Nephron (organoid): ENCODE measurements around the gene LRRC46.
A peak's percentile ranks its signal among the peaks of the same experiment; 100 is the strongest.

Experiments used
- H3K27ac Mint-ChIP-seq, 3 experiments: 2 replicates each; pipeline ENCODE4 v1.8.0; 2020; ENCODE audit warnings: mixed read lengths in 3 of 3, mild to moderate bottlenecking in 2 of 3, moderate library complexity in 1 of 3
- H3K27me3 Mint-ChIP-seq: 2 replicates; pipeline ENCODE4 v1.8.0; 2021; ENCODE audit warnings: low read depth, mild to moderate bottlenecking, moderate library complexity, mixed read lengths
- H3K36me3 Mint-ChIP-seq: 2 replicates; pipeline ENCODE4 v1.8.0; 2020; ENCODE audit warnings: low read depth, mixed read lengths
- H3K4me1 Mint-ChIP-seq: 2 replicates; pipeline ENCODE4 v1.8.0; 2020; ENCODE audit warnings: mixed read lengths
- H3K4me3 Mint-ChIP-seq, 3 experiments: 2 replicates each; pipeline ENCODE4 v1.8.0; 2020; ENCODE audit warnings: mild to moderate bottlenecking in 3 of 3, mixed read lengths in 3 of 3, moderate library complexity in 2 of 3
- H3K9me3 Mint-ChIP-seq: 2 replicates; pipeline ENCODE4 v1.8.0; 2020; ENCODE audit warnings: mixed read lengths
- CTCF ChIP-seq, 3 experiments: fragments of 200-600 bp; sonication (generic); IDR thresholded peaks; one replicate each; pipeline ENCODE4 v1.5.0; 2021; ENCODE audit warnings: antibody characterized with exemption in 3 of 3; ENCODE audit not compliant: unreplicated experiment in 3 of 3

The LRRC46 gene

GRCh38 chr17:47872019-47872650 lies 40.7 kb downstream of the LRRC46 start:
- H3K27me3 Mint-ChIP-seq: peaks cover 83% of the 10 kb centered on the region
- peaks cover 33% of the 10 kb centered on the region for H3K4me1 Mint-ChIP-seq
- H3K27ac Mint-ChIP-seq: no peak overlapping the region
- H3K9me3 Mint-ChIP-seq: no peaks in the 10 kb centered on the region
- TF ChIP-seq CTCF (IDR thresholded peaks at IDR 0.05; ENCODE audit: unreplicated experiment in 3 of 3): no peak
- peak overlapping the region in 2 of 3 experiments; percentile 30 to 35 for H3K4me3 Mint-ChIP-seq
- no peaks in the 10 kb centered on the region for H3K36me3 Mint-ChIP-seq

DNA sequence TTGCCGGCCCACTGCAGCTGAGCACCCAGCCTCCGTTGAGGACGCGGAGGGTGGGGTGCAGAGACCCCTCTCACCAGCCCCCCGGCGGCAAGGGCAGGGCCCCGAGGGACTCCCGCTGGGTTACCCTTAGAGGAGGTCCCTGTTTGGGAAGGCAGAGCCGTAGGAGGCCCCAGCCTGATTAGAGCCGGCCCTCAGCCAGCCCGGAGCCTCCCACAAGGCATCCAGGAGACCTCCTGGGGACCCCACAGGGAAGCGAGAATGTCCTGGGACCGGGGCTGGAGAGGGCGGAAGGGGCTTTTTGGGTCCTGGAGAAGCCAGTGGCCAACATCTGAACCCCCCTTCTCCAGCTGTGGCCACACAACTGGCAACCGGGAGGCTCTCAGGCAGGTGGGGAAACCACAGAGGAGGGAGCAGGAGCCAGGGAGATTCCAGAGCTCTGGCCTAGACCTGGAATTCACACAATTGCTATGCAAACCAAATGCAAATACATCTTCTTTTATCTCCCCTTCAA lies 41.2 kb downstream of the LRRC46 start:
- H3K4me1 Mint-ChIP-seq: peaks cover 37% of the 10 kb centered on the region
- H3K9me3 Mint-ChIP-seq: no peaks in the 10 kb centered on the region
- no peak for TF ChIP-seq CTCF (IDR thresholded peaks at IDR 0.05; ENCODE audit: unreplicated experiment in 3 of 3)
- H3K4me3 Mint-ChIP-seq: peak overlapping the region in 1 of 3 experiments; percentile 5
- H3K27me3 Mint-ChIP-seq: peaks cover 84% of the 10 kb centered on the region
- H3K36me3 Mint-ChIP-seq: no peaks in the 10 kb centered on the region
- H3K27ac Mint-ChIP-seq: peak overlapping the region in 2 of 3 experiments; percentile 35 to 55

- Mint-ChIP-seq H3K9me3 (no peaks in the 10 kb centered on the region), H3K4me3 (peak overlapping the region in 2 of 3 experiments; percentile 30 to 32), H3K36me3 (no peaks in the 10 kb centered on the region), H3K27ac (peak overlapping the region in 2 of 3 experiments; percentile 35 to 55), H3K27me3 (peaks cover 83% of the 10 kb centered on the region), H3K4me1 (peaks cover 44% of the 10 kb centered on the region)
- TF ChIP-seq CTCF (IDR thresholded peaks at IDR 0.05; ENCODE audit: unreplicated experiment in 3 of 3): no peak
Observed at GRCh38 chr17:47873200-47874090, 42.0 kb downstream of the LRRC46 start.

DNA sequence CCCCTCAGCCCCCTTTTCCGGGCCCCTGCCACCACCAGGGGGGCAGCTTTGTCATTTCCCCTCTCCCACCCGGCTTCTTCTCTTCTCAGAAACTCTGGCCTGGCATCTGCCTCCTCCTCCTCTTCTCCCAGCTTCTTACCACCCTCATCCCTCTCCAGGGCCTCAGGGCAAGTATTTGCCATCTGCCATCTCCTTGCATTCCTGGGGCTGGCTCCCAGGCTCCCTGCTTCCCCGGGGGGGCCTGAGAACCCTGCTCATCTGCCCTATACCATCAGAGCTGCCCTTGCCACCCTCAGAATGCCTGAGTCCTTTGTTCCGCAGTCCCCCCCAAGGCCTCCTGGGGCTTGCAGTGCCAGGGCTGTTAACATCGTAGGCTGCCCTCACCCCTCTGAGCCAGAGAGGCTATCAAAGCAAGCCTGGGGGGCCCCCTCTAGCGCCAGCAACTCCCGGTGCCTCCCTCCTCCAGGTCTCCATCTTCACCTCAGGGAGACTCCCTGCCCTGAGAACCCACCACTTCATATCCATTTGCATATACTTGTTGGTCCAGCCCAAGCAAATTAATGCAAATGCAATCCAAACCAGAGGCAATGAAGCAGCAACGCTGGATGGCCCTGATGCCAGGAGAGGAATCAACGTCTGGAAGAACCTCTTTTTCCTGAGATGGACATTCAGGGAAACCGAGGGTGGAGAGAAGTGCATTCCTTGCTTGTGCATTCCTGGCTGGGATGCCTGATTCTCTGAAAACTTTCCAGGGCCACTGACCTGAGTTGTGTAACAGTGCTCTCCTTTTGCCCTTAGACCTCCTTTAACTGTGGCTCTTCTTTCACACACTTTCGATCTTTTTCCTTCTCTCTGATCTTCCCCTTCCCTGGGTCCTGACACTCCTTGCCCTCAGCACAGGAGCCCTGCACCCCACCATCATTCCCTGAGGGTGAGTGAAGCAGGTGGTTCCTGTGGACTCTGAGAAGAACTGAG lies 43.8 kb downstream of the LRRC46 start:
- Mint-ChIP-seq H3K27me3 (peaks cover 74% of the 10 kb centered on the region), H3K36me3 (no peaks in the 10 kb centered on the region), H3K4me3 (no peak overlapping the region), H3K27ac (no peak overlapping the region), H3K4me1 (peaks cover 46% of the 10 kb centered on the region), H3K9me3 (no peaks in the 10 kb centered on the region)
- TF ChIP-seq CTCF (IDR thresholded peaks at IDR 0.05; ENCODE audit: unreplicated experiment in 3 of 3): no peak

- Mint-ChIP-seq H3K36me3 (no peaks in the 10 kb centered on the region), H3K4me1 (peaks cover 47% of the 10 kb centered on the region), H3K4me3 (peak overlapping the region in 1 of 3 experiments; percentile 10), H3K27me3 (peaks cover 68% of the 10 kb centered on the region), H3K9me3 (no peaks in the 10 kb centered on the region), H3K27ac (peak overlapping the region in 1 of 3 experiments; percentile 20)
- TF ChIP-seq CTCF (IDR thresholded peaks at IDR 0.05; ENCODE audit: unreplicated experiment in 3 of 3): no peak
Observed at GRCh38 chr17:47877368-47878034, 46.0 kb downstream of the LRRC46 start.
